ENCODE results near the gene KIF4B. TPM values are rescaled to one million over a fixed set of nuclear protein-coding genes. Genes with fewer than 3 reads are reported as not detected.
"Not testable (repeated sequence)": the region's sequence is repeated elsewhere in the genome, so short reads cannot be mapped to it uniquely, and the experiment has no call there.

The KIF4B gene
- total RNA-seq, 4 donors from 2014 or later = not detected

GRCh38 chr5:154977409-154977808 lies 36.1 kb upstream of the KIF4B start:
- no peak for TF ChIP-seq POLR2A (IDR thresholded peaks at IDR 0.05)
- no peak for TF ChIP-seq CTCF (IDR thresholded peaks at IDR 0.05)
- Histone ChIP-seq H3K36me3 (no peaks in the 10 kb centered on the region), H3K27ac (no peak overlapping the region), H3K4me1 (no peaks in the 10 kb centered on the region), H3K9me3 (no peaks in the 10 kb centered on the region), H3K4me3 (replicated peaks in 1 of 3) (no peak overlapping the region), H3K27me3 (no peaks in the 10 kb centered on the region)
- 78 to 82% methylated on average over 1 of the region's 1 CpG for WGBS, 2 donors
- DNase-seq = no peak
- intact Hi-C loops (cut with DNase I) = no loop called here

- DNase-seq; intact Hi-C loops (cut with DNase I); H3K27ac ChIP-seq; H3K4me3 ChIP-seq (replicated peaks in 1 of 3); H3K36me3 ChIP-seq; H3K4me1 ChIP-seq; H3K9me3 ChIP-seq; H3K27me3 ChIP-seq: not testable (repeated sequence)
- 89 to 96% methylated on average over 2 of the region's 2 CpGs for WGBS, 2 donors
These were observed 35.3 kb upstream of the KIF4B start for GRCh38 chr5:154978294-154978693.

- WGBS, 2 donors = 69 to 79% methylated on average over 8 of the region's 8 CpGs
- Histone ChIP-seq H3K27ac (no peak overlapping the region), H3K27me3 (no peaks in the 10 kb centered on the region), H3K4me1 (no peaks in the 10 kb centered on the region), H3K9me3 (no peaks in the 10 kb centered on the region), H3K4me3 (replicated peaks in 1 of 3) (no peak overlapping the region), H3K36me3 (no peaks in the 10 kb centered on the region)
- intact Hi-C loops (cut with DNase I) = no loop called here
- no peak for DNase-seq
- no peak for TF ChIP-seq POLR2A (IDR thresholded peaks at IDR 0.05)
- TF ChIP-seq CTCF (IDR thresholded peaks at IDR 0.05) = no peak
These were observed 28.5 kb upstream of the KIF4B start for GRCh38 chr5:154984946-154985516.

- Histone ChIP-seq H3K27me3 (no peaks in the 10 kb centered on the region), H3K4me1 (no peaks in the 10 kb centered on the region), H3K4me3 (replicated peaks in 1 of 3) (no peak overlapping the region), H3K9me3 (no peaks in the 10 kb centered on the region), H3K27ac (no peak overlapping the region), H3K36me3 (no peaks in the 10 kb centered on the region)
- TF ChIP-seq CTCF (IDR thresholded peaks at IDR 0.05) (no peak), POLR2A (IDR thresholded peaks at IDR 0.05) (no peak)
- DNase-seq = no peak
- WGBS, 2 donors = 66 to 82% methylated on average over 4 of the region's 4 CpGs
- intact Hi-C loops (cut with DNase I) = no loop called here
These were observed 27.4 kb upstream of the KIF4B start for GRCh38 chr5:154986151-154986550.

- TF ChIP-seq POLR2A (IDR thresholded peaks at IDR 0.05) (no peak), CTCF (IDR thresholded peaks at IDR 0.05) (no peak)
- Histone ChIP-seq H3K27ac (no peak overlapping the region), H3K4me1 (no peaks in the 10 kb centered on the region), H3K36me3 (no peaks in the 10 kb centered on the region), H3K9me3 (no peaks in the 10 kb centered on the region), H3K27me3 (no peaks in the 10 kb centered on the region), H3K4me3 (replicated peaks in 1 of 3) (no peak overlapping the region)
- intact Hi-C loops (cut with DNase I) = no loop called here
- 53 to 84% methylated on average over 2 of the region's 2 CpGs for WGBS, 2 donors
- no peak for DNase-seq
These were observed 23.9 kb upstream of the KIF4B start for GRCh38 chr5:154989626-154990025.

- no peak for TF ChIP-seq CTCF (IDR thresholded peaks at IDR 0.05)
- TF ChIP-seq POLR2A (IDR thresholded peaks at IDR 0.05) = no peak
- Histone ChIP-seq H3K4me3 (replicated peaks in 1 of 3) (no peak overlapping the region), H3K9me3 (no peaks in the 10 kb centered on the region), H3K27ac (no peak overlapping the region), H3K36me3 (no peaks in the 10 kb centered on the region), H3K4me1 (no peaks in the 10 kb centered on the region), H3K27me3 (no peaks in the 10 kb centered on the region)
- WGBS, 2 donors = 63 to 71% methylated on average over 2 of the region's 2 CpGs
- intact Hi-C loops (cut with DNase I) = no loop called here
- DNase-seq = no peak
These were observed 20.1 kb upstream of the KIF4B start for GRCh38 chr5:154993461-154993860.
